ENCODE measurements around the gene FZD7.

Gene FZD7

DNA sequence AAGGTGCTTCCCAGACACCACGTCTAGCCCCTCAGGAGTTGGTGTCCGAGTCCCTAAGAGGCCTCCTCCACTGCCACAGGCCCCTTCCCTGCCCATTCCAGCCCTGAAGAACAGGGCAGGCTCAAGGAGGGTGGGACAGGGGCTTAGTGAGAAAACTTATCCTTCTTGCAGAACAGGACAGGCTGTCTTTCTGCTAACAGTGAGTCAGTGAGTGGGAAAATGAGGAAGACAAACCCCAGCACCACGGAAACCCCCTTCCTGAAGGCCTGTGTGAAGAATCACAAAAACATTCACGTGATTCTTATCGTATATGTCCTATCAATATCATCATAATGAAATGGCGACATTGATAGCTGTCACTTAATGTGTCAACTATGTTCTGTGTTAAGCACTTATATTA, 9.8 kb downstream of the FZD7 start:
- TF ChIP-seq, protein P1, sequence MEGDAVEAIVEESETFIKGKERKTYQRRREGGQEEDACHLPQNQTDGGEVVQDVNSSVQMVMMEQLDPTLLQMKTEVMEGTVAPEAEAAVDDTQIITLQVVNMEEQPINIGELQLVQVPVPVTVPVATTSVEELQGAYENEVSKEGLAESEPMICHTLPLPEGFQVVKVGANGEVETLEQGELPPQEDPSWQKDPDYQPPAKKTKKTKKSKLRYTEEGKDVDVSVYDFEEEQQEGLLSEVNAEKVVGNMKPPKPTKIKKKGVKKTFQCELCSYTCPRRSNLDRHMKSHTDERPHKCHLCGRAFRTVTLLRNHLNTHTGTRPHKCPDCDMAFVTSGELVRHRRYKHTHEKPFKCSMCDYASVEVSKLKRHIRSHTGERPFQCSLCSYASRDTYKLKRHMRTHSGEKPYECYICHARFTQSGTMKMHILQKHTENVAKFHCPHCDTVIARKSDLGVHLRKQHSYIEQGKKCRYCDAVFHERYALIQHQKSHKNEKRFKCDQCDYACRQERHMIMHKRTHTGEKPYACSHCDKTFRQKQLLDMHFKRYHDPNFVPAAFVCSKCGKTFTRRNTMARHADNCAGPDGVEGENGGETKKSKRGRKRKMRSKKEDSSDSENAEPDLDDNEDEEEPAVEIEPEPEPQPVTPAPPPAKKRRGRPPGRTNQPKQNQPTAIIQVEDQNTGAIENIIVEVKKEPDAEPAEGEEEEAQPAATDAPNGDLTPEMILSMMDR (IDR thresholded peaks at IDR 0.05) = no peak
- Histone ChIP-seq H3K4me3 (ENCODE audit: low read depth in 1 of 2, low read length in 1 of 2) (no peak overlapping the region), H3K27me3 (peaks cover 46% of the 10 kb centered on the region), H3K9me3 (no peaks in the 10 kb centered on the region), H3K4me1 (ENCODE audit: control insufficient read depth in 1 of 2, insufficient read depth in 1 of 2, low read depth in 1 of 2, low read length in 1 of 2) (no peaks in the 10 kb centered on the region), H3K27ac (no peak overlapping the region), H3K36me3 (no peaks in the 10 kb centered on the region)

DNA sequence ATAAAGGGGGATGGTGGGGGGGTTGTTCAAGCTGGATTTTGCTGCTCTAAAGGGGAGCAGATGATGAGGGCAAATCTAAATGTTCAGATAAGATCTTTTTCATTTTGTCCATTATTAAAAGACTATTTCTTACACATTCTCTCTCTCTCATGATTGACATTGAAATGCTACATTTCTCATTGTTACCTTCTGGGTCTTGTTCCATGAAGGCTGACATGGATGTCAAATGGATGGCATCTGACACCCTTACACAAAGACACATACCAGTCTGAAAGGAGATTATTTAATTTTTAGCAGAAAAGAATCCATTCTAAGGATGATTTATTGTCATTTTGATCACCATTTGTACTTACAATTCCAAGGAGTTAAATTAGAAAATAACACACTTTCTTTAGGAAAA, 11.1 kb downstream of the FZD7 start:
- H3K27ac ChIP-seq = no peak overlapping the region
- TF ChIP-seq, protein P1 (IDR thresholded peaks at IDR 0.05) = no peak
- H3K27me3 ChIP-seq = peaks cover 33% of the 10 kb centered on the region
- H3K4me1 ChIP-seq (ENCODE audit: control insufficient read depth in 1 of 2, insufficient read depth in 1 of 2, low read depth in 1 of 2, low read length in 1 of 2) = no peaks in the 10 kb centered on the region
- no peak overlapping the region for H3K4me3 ChIP-seq (ENCODE audit: low read depth in 1 of 2, low read length in 1 of 2)
- no peaks in the 10 kb centered on the region for H3K36me3 ChIP-seq
- no peaks in the 10 kb centered on the region for H3K9me3 ChIP-seq

DNA sequence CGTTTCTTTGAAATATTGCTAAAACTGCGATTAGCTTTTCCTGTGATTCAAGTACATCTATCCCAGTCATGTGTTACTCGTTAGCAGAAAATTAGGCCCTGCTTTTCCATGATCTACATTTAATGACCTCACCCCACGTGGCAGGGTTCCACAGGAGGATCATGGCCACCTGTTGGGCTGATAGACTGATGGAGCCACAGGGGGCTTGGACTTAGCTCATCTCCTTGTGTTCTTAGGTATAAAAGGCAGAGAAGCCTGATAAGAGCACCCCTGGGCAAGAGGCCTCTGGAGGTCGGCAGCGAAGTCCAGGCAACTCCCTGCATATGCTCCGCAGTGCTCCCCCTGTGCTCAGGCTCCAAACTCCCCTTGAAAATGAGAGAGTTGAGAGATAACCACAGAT, 12.9 kb downstream of the FZD7 start:
- TF ChIP-seq, protein P1 (IDR thresholded peaks at IDR 0.05) = no peak
- no peaks in the 10 kb centered on the region for H3K36me3 ChIP-seq
- H3K9me3 ChIP-seq = no peaks in the 10 kb centered on the region
- H3K4me1 ChIP-seq (ENCODE audit: control insufficient read depth in 1 of 2, insufficient read depth in 1 of 2, low read depth in 1 of 2, low read length in 1 of 2) = no peaks in the 10 kb centered on the region
- no peak overlapping the region for H3K4me3 ChIP-seq (ENCODE audit: low read depth in 1 of 2, low read length in 1 of 2)
- H3K27ac ChIP-seq = no peak overlapping the region
- H3K27me3 ChIP-seq = peaks cover 25% of the 10 kb centered on the region

DNA sequence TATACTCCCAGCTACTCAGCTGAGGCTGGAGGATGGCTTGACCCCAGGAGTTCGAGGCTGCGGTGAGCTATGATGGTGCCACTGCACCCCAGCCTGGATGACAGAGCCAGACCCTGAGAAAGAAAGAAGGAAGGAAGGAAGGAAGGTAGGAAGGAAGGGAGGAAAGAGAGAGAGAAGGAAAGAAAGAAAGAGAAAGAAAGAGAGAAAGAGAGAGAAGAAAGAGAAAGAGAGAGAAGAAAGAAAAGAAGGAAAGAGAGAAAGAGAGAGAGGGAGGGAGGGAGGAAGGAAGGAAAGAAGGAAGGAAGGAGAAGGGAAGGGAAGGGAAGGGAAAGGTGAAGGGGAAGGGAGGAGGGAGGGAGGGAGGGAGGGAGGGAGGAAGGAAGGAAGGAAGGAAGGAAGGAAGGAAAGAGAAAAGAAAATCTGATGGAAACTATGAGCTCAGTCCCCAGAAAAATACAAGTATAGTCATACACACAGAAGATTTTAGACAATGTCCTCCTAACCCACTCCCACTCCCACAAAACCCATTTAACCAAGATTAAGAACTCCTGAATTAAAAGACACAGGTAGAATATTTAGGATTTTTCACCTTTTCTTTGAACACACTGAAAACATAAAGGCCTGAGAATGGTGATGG, 15.6 kb downstream of the FZD7 start:
- Histone ChIP-seq H3K27me3 (peaks cover 21% of the 10 kb centered on the region), H3K36me3 (no peaks in the 10 kb centered on the region), H3K4me3 (ENCODE audit: low read depth in 1 of 2, low read length in 1 of 2) (no peak overlapping the region), H3K4me1 (ENCODE audit: control insufficient read depth in 1 of 2, insufficient read depth in 1 of 2, low read depth in 1 of 2, low read length in 1 of 2) (no peaks in the 10 kb centered on the region), H3K27ac (no peak overlapping the region), H3K9me3 (no peaks in the 10 kb centered on the region)
- TF ChIP-seq, protein P1 (IDR thresholded peaks at IDR 0.05) = no peak

DNA sequence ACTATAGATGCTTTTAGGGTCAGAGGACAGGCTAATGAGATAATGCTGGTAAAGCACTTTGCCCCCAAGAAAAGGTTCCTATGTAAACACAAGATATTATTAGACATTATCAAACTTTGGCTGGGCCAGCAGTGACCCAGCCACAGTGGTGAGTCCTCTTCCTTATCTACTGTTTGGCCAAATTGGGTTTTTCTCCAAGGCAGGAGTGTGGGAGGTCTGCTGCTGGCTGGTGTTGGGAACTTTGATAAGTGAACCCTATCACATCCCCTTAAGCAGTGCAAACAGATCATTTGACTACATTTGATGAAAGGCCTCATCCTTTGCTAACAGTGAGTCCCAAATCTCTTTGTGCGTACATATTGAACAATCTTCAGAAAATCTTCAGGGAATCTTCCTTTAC, 16.2 kb downstream of the FZD7 start:
- no peak overlapping the region for H3K4me3 ChIP-seq (ENCODE audit: low read depth in 1 of 2, low read length in 1 of 2)
- TF ChIP-seq, protein P1 (IDR thresholded peaks at IDR 0.05) = no peak
- H3K27ac ChIP-seq = no peak overlapping the region
- peaks cover 24% of the 10 kb centered on the region for H3K27me3 ChIP-seq
- H3K36me3 ChIP-seq = no peaks in the 10 kb centered on the region
- H3K9me3 ChIP-seq = no peaks in the 10 kb centered on the region
- H3K4me1 ChIP-seq (ENCODE audit: control insufficient read depth in 1 of 2, insufficient read depth in 1 of 2, low read depth in 1 of 2, low read length in 1 of 2) = no peaks in the 10 kb centered on the region

All from neutrophil (primary cell).